CD4-positive, alpha-beta T cell treated with Interleukin-6 for 4 hours (primary cell): ENCODE measurements around the gene TSPAN8.
"Not testable (repeated sequence)": the region's sequence is repeated elsewhere in the genome, so short reads cannot be mapped to it uniquely, and the experiment has no call there.

ENCODE experiments used
- DNase-seq: peaks from one replicate; pipeline ENCODE4 v3.0.0-alpha.2; 2020; ENCODE audit warnings: mixed read lengths

Gene TSPAN8

GRCh38 chr12:71157601-71158233 lies at the start of gene TSPAN8:
Gene TSPAN8 (minus strand): TSS chr12:71157999. CDS start chr12:71157678, 321 bp downstream.
- DNase-seq: no peak

GRCh38 chr12:71201136-71201679 lies 43.4 kb upstream of the TSPAN8 start:
- no peak for DNase-seq

- DNase-seq: no peak
Observed at GRCh38 chr12:71200706-71201105, 42.9 kb upstream of the TSPAN8 start.

GRCh38 chr12:71197460-71197859 lies 39.7 kb upstream of the TSPAN8 start:
- no peak for DNase-seq

- DNase-seq: no peak
Observed at GRCh38 chr12:71195338-71195896, 37.6 kb upstream of the TSPAN8 start.

GRCh38 chr12:71194657-71195056 lies 36.9 kb upstream of the TSPAN8 start:
- DNase-seq: no peak

- DNase-seq: no peak
Observed at GRCh38 chr12:71193041-71193440, 35.2 kb upstream of the TSPAN8 start.

- DNase-seq: no peak
Observed at GRCh38 chr12:71191509-71192196, 33.9 kb upstream of the TSPAN8 start.

GRCh38 chr12:71190822-71191221 lies 33.0 kb upstream of the TSPAN8 start:
- no peak for DNase-seq

GRCh38 chr12:71187379-71187778 lies 29.6 kb upstream of the TSPAN8 start:
- no peak for DNase-seq

- DNase-seq: no peak
Observed at GRCh38 chr12:71186571-71187288, 28.9 kb upstream of the TSPAN8 start.

GRCh38 chr12:71183846-71184245 lies 26.0 kb upstream of the TSPAN8 start:
- no peak for DNase-seq

GRCh38 chr12:71183018-71183417 lies 25.2 kb upstream of the TSPAN8 start:
- DNase-seq: no peak

- DNase-seq: no peak
Observed at GRCh38 chr12:71178162-71178561, 20.4 kb upstream of the TSPAN8 start.

- no peak for DNase-seq
Observed at GRCh38 chr12:71174825-71175224, 17.0 kb upstream of the TSPAN8 start.

GRCh38 chr12:71174146-71174545 lies 16.3 kb upstream of the TSPAN8 start:
- DNase-seq: no peak

GRCh38 chr12:71170456-71170855 lies 12.7 kb upstream of the TSPAN8 start:
- no peak for DNase-seq

GRCh38 chr12:71169286-71169685 lies 11.5 kb upstream of the TSPAN8 start:
- no peak for DNase-seq

GRCh38 chr12:71166862-71167496 lies 9.2 kb upstream of the TSPAN8 start:
- DNase-seq: no peak

GRCh38 chr12:71166280-71166679 lies 8.5 kb upstream of the TSPAN8 start:
- no peak for DNase-seq

GRCh38 chr12:71165780-71166179 lies 8.0 kb upstream of the TSPAN8 start:
- not testable (repeated sequence) for DNase-seq

GRCh38 chr12:71164568-71165197 lies 6.9 kb upstream of the TSPAN8 start:
- no peak for DNase-seq
